NCI-H1930 (cell line): ENCODE measurements around the gene INCA1.
"Not testable (repeated sequence)": the region's sequence is repeated elsewhere in the genome, so short reads cannot be mapped to it uniquely, and the experiment has no call there.

Source experiments
- DNase-seq, 2 experiments: peaks; one replicate each; lab custom pipeline; 2025; lab: John Stamatoyannopoulos, UW

Gene INCA1

GRCh38 chr17:4997302-4998026 lies at the start of gene INCA1, which contains the start of gene KIF1C:
Gene INCA1 (minus strand): TSS chr17:4997522. CDS start chr17:4994437, 3,085 bp downstream.
Gene KIF1C (plus strand): TSS chr17:4997950. CDS start chr17:5000247, 2,297 bp downstream.
- DNase-seq = peak; percentile 83 to 89

GRCh38 chr17:5045496-5045895 lies 48.2 kb upstream of the INCA1 start:
- no peak for DNase-seq

GRCh38 chr17:5044630-5045029 lies 47.3 kb upstream of the INCA1 start:
- no peak for DNase-seq

GRCh38 chr17:5043524-5043923 lies 46.2 kb upstream of the INCA1 start:
- no peak for DNase-seq

GRCh38 chr17:5042157-5043022 lies 45.1 kb upstream of the INCA1 start:
- no peak for DNase-seq

- DNase-seq = peak in 1 of 2 experiments; percentile 27
These were observed 38.0 kb upstream of the INCA1 start, which contains the start of gene SLC52A1 for GRCh38 chr17:5035315-5035714. Gene SLC52A1 (minus strand): TSS chr17:5035426. CDS start chr17:5034606, 820 bp downstream.

GRCh38 chr17:5034651-5035050 lies 37.3 kb upstream of the INCA1 start:
- DNase-seq = no peak

GRCh38 chr17:5034063-5034462 lies 36.7 kb upstream of the INCA1 start:
- no peak for DNase-seq

- no peak for DNase-seq
These were observed 36.2 kb upstream of the INCA1 start for GRCh38 chr17:5033352-5034015.

GRCh38 chr17:5032865-5033264 lies 35.5 kb upstream of the INCA1 start:
- DNase-seq = no peak

- peak; percentile 67 to 73 for DNase-seq
These were observed 34.2 kb upstream of the INCA1 start for GRCh38 chr17:5031365-5032082.

- DNase-seq = not testable (repeated sequence)
These were observed 32.8 kb upstream of the INCA1 start for GRCh38 chr17:5030168-5030567.

- no peak for DNase-seq
These were observed 30.6 kb upstream of the INCA1 start for GRCh38 chr17:5027916-5028315.

GRCh38 chr17:5027299-5027698 lies 30.0 kb upstream of the INCA1 start:
- DNase-seq = no peak

GRCh38 chr17:5024604-5025003 lies 27.3 kb upstream of the INCA1 start:
- no peak for DNase-seq

GRCh38 chr17:5023588-5024147 lies 26.3 kb upstream of the INCA1 start:
- DNase-seq = no peak

- DNase-seq = no peak
These were observed 24.9 kb upstream of the INCA1 start for GRCh38 chr17:5022171-5022711.

GRCh38 chr17:5020502-5021023 lies 23.2 kb upstream of the INCA1 start:
- no peak for DNase-seq

- DNase-seq = no peak
These were observed 22.2 kb upstream of the INCA1 start for GRCh38 chr17:5019475-5019956.

GRCh38 chr17:5014357-5014756 lies 17.0 kb upstream of the INCA1 start:
- DNase-seq = no peak

GRCh38 chr17:5011928-5012327 lies 14.6 kb upstream of the INCA1 start:
- DNase-seq = no peak
